ENCODE results near the gene SPN.

DNA sequence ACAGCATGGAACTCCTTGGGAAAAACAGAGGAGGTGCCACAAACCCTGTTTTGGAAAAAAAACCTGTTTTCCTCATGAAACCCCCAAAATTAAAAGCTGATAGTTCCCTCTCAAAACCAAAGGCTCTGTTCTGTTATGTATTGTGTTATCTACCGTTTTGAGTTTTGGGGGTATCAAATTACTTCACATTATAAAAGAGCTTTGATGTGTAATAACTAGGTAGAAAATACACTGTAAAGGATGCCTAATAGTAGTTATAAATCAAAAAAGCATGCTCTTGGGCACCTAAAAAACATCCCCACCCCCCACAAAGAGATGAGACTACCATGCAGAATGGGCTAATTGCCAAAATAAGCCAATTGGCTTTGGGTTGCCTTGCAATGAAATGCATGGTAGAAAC lies 51.9 kb downstream of the SPN start:
- TF ChIP-seq, protein P1, sequence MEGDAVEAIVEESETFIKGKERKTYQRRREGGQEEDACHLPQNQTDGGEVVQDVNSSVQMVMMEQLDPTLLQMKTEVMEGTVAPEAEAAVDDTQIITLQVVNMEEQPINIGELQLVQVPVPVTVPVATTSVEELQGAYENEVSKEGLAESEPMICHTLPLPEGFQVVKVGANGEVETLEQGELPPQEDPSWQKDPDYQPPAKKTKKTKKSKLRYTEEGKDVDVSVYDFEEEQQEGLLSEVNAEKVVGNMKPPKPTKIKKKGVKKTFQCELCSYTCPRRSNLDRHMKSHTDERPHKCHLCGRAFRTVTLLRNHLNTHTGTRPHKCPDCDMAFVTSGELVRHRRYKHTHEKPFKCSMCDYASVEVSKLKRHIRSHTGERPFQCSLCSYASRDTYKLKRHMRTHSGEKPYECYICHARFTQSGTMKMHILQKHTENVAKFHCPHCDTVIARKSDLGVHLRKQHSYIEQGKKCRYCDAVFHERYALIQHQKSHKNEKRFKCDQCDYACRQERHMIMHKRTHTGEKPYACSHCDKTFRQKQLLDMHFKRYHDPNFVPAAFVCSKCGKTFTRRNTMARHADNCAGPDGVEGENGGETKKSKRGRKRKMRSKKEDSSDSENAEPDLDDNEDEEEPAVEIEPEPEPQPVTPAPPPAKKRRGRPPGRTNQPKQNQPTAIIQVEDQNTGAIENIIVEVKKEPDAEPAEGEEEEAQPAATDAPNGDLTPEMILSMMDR (IDR thresholded peaks at IDR 0.05): no peak
- no peak for TF ChIP-seq POLR2A (IDR thresholded peaks at IDR 0.05)

All from body of pancreas (tissue), 4 donors.